GM23338 (cell line): ENCODE measurements around the gene KCNK15. TPM values are rescaled to one million over a fixed set of nuclear protein-coding genes. Genes with fewer than 3 reads are reported as not detected.

ENCODE experiments used
- ATAC-seq: fragments of 200-7000 bp; cut with Tn5 transposase; 3 replicates; pipeline ENCODE4 v1.9.1; 2020
- DNase-seq: peaks from one replicate; pipeline ENCODE4 v3.0.0-alpha.2; 2015; ENCODE audit warnings: low spot score
- H2AFZ ChIP-seq: fragments of 200-600 bp; sonication (generic); 2 replicates; pipeline ENCODE4 v1.8.0; 2016; ENCODE audit warnings: antibody characterized with exemption, mild to moderate bottlenecking, moderate library complexity
- H3F3A ChIP-seq: fragments of 200-600 bp; sonication (generic); replicated peaks from 2 replicates; pipeline ENCODE4 v1.8.0; 2017; ENCODE audit warnings: antibody characterized with exemption, mixed run types, low read depth
- H3K27ac ChIP-seq: fragments of 200-600 bp; sonication (generic); 2 replicates; pipeline ENCODE4 v1.6.1; 2016; ENCODE audit warnings: low read depth
- H3K27me3 ChIP-seq: fragments of 200-600 bp; sonication (generic); 2 replicates; pipeline ENCODE4 v1.8.0; 2016; ENCODE audit warnings: mild to moderate bottlenecking, mixed run types, moderate library complexity; ENCODE audit not compliant: insufficient read depth
- H3K36me3 ChIP-seq: fragments of 200-600 bp; sonication (generic); 2 replicates; pipeline ENCODE4 v1.8.0; 2016; ENCODE audit warnings: mild to moderate bottlenecking; ENCODE audit not compliant: insufficient read depth
- H3K4me1 ChIP-seq: fragments of 200-600 bp; sonication (generic); 2 replicates; pipeline ENCODE4 v1.8.0; 2016; ENCODE audit warnings: mild to moderate bottlenecking, moderate library complexity; ENCODE audit not compliant: insufficient read depth
- H3K4me2 ChIP-seq: fragments of 200-600 bp; sonication (generic); 2 replicates; pipeline ENCODE4 v1.7.1; 2017; ENCODE audit warnings: mixed run types
- H3K4me3 ChIP-seq: fragments of 200-600 bp; sonication (generic); 2 replicates; pipeline ENCODE4 v1.6.1; 2016; ENCODE audit warnings: mixed run types
- H3K79me2 ChIP-seq: fragments of 200-600 bp; sonication (generic); replicated peaks from 2 replicates; pipeline ENCODE4 v1.8.0; 2017; ENCODE audit warnings: mild to moderate bottlenecking; ENCODE audit not compliant: insufficient read depth
- H3K9me2 ChIP-seq: fragments of 200-600 bp; sonication (generic); 2 replicates; pipeline ENCODE4 v1.8.0; 2017; ENCODE audit not compliant: insufficient read depth
- H4K20me1 ChIP-seq: fragments of 200-600 bp; sonication (generic); replicated peaks from 2 replicates; pipeline ENCODE4 v1.8.0; 2017; ENCODE audit warnings: mild to moderate bottlenecking; ENCODE audit not compliant: insufficient read depth
- H3K27ac Mint-ChIP-seq: 2 replicates; pipeline ENCODE4 v1.8.0; 2020; ENCODE audit warnings: inconsistent platforms, mild to moderate bottlenecking, moderate library complexity, mixed read lengths
- H3K27me3 Mint-ChIP-seq: 3 replicates; pipeline ENCODE4 v1.8.0; 2022; ENCODE audit warnings: low read depth, mild to moderate bottlenecking, moderate library complexity, mixed read lengths, inconsistent platforms; ENCODE audit not compliant: insufficient read depth, poor library complexity
- H3K36me3 Mint-ChIP-seq: 3 replicates; pipeline ENCODE4 v1.8.0; 2021; ENCODE audit warnings: low read depth, mild to moderate bottlenecking, inconsistent platforms, moderate library complexity, mixed read lengths
- H3K4me1 Mint-ChIP-seq: 3 replicates; pipeline ENCODE4 v1.8.0; 2020; ENCODE audit warnings: mild to moderate bottlenecking, inconsistent platforms, mixed read lengths
- H3K4me3 Mint-ChIP-seq: 3 replicates; pipeline ENCODE4 v1.8.0; 2021; ENCODE audit warnings: moderate library complexity, mild to moderate bottlenecking, inconsistent platforms, mixed read lengths
- H3K9me3 Mint-ChIP-seq: 3 replicates; pipeline ENCODE4 v1.8.0; 2020; ENCODE audit warnings: moderate library complexity, mild to moderate bottlenecking, inconsistent platforms, mixed read lengths
- EZH2 ChIP-seq: fragments of 200-600 bp; sonication (generic); IDR thresholded peaks from one replicate; pipeline ENCODE4 v1.8.0; 2017; ENCODE audit warnings: antibody characterized with exemption, mild to moderate bottlenecking, low read depth; ENCODE audit not compliant: unreplicated experiment
- NANOG ChIP-seq: IDR thresholded peaks from 2 replicates; pipeline ENCODE4 v1.6.1; 2016; ENCODE audit warnings: antibody characterized with exemption, borderline replicate concordance
- STAT1 ChIP-seq: IDR thresholded peaks from one replicate; pipeline ENCODE4 v1.6.1; 2016; ENCODE audit warnings: antibody characterized with exemption; ENCODE audit not compliant: unreplicated experiment
- ZNF331 ChIP-seq: fragments of 250-450 bp; sonication (Bioruptor Pico); IDR thresholded peaks from 2 replicates; pipeline ENCODE4 v1.5.0; 2020; ENCODE audit warnings: low read depth, mild to moderate bottlenecking, moderate library complexity
- polyA plus RNA-seq: library from polyadenylated mRNA; unstranded; fragments of >200 nt; fragmentation: Nextera tagmentation; extraction: Ambion mirVana; gene quantifications from 2 replicates; pipeline ENCODE4 v1.2.1, GENCODE V29; 2016
- total RNA-seq: library from RNA; depleted of rRNA; stranded (reverse); fragments of >200 nt; shearing (Covaris generic); gene quantifications from 2 replicates; pipeline ENCODE4 v1.2.3, GENCODE V29; 2014
- TF ChIP-seq, protein P1 (sequence below): IDR thresholded peaks from 2 replicates; pipeline ENCODE4 v1.6.1; 2016; ENCODE audit warnings: antibody characterized with exemption
- TF ChIP-seq, protein P2 (sequence below): IDR thresholded peaks from one replicate; pipeline ENCODE4 v1.6.1; 2018; ENCODE audit warnings: antibody characterized with exemption; ENCODE audit not compliant: unreplicated experiment
- TF ChIP-seq, protein P3 (sequence below): fragments of 250-450 bp; sonication (Bioruptor Pico); IDR thresholded peaks from 2 replicates; pipeline ENCODE4 v1.5.0; 2020; ENCODE audit warnings: mild to moderate bottlenecking, moderate library complexity

The KCNK15 gene
- total and polyA plus RNA-seq, 2 experiments from 2014 or later = 0.63 to 3.3 TPM

DNA sequence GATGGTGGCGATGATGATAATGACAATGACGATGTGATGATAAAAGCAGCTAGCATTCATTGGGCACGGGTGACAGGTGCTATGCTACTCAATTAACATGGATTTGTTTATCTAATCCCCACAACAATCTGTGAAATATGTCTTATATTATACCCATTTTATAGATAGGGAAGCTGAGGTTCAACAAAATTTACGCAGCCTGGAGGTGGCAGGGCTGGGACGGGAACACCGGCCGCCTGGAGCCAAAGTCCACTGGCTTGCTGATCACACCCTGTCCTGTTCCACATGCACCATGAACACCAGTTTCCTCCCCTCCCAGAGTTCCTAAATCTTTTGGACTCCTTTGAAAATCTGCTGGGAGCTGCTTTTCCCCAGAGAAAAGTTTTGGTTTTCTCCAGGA lies 41.6 kb downstream of the KCNK15 start:
- no peak overlapping the region for H2AFZ ChIP-seq
- no peak overlapping the region for H3K4me3 ChIP-seq
- H3K36me3 ChIP-seq = no peaks in the 10 kb centered on the region
- ATAC-seq (no peak), DNase-seq (no peak)
- H3K36me3 Mint-ChIP-seq = peaks cover 2% of the 10 kb centered on the region; the same call in 1 of the 3 replicates
- no peak overlapping the region for H3K27ac Mint-ChIP-seq
- 0 out of 2 replicates have a peak, but pooled peaks cover 3% of the 10 kb centered on the region for H3F3A ChIP-seq
- peaks cover 3% of the 10 kb centered on the region; the same call in 1 of the 2 replicates for H3K79me2 ChIP-seq
- no peaks in the 10 kb centered on the region for H3K27me3 ChIP-seq
- no peak for TF ChIP-seq NANOG
- TF ChIP-seq, protein P1, sequence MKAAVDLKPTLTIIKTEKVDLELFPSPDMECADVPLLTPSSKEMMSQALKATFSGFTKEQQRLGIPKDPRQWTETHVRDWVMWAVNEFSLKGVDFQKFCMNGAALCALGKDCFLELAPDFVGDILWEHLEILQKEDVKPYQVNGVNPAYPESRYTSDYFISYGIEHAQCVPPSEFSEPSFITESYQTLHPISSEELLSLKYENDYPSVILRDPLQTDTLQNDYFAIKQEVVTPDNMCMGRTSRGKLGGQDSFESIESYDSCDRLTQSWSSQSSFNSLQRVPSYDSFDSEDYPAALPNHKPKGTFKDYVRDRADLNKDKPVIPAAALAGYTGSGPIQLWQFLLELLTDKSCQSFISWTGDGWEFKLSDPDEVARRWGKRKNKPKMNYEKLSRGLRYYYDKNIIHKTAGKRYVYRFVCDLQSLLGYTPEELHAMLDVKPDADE = no peak
- H4K20me1 ChIP-seq = peaks cover 9% of the 10 kb centered on the region; the same call in 1 of the 2 replicates
- peaks cover 38% of the 10 kb centered on the region for H3K4me1 Mint-ChIP-seq
- peaks cover 8% of the 10 kb centered on the region for H3K27me3 Mint-ChIP-seq
- no peak overlapping the region for H3K4me3 Mint-ChIP-seq
- H3K4me1 ChIP-seq = peaks cover 23% of the 10 kb centered on the region
- no peak overlapping the region for H3K27ac ChIP-seq
- no peaks in the 10 kb centered on the region for H3K9me3 Mint-ChIP-seq
- no peak overlapping the region for H3K4me2 ChIP-seq
- no peaks in the 10 kb centered on the region for H3K9me2 ChIP-seq

DNA sequence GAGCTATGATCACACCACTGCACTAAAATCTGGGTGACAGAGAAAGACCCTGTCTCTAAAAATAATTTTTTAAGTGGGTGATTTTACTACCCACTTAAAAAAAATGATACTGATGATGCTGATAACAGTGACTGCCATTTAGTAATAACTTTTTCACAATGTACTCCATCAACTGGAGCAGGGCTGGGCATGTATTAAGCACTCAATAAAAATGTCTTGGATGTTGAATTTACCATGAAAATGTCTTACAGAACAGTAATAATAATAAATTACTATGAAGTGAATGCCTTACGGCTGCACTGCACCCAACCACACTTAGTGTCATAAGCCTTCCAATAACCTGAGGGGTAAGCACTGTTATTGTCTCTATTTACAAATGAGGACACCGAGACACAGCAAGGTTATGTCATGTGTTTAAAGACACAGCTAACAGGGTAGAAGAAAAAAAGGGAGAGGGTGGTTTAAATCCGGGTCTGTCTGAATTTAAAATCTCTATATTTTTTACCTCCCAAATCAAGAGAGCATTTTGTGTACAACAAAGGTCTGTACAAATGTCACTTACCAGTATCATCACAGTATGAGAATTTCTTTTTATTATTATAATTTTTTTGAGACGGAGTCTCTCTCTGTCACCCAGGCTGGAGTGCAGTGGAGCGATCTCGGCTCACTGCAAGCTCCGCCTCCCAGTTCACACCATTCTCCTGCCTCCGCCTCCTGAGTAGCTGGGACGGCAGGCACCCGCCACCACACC lies 43.2 kb downstream of the KCNK15 start:
- Histone ChIP-seq H2AFZ (no peak overlapping the region), H3K4me3 (no peak overlapping the region), H3K27ac (no peak overlapping the region), H3K9me2 (no peaks in the 10 kb centered on the region), H3K36me3 (no peaks in the 10 kb centered on the region), H3K4me2 (no peak overlapping the region), H3K79me2 (peaks cover 3% of the 10 kb centered on the region; the same call in 1 of the 2 replicates), H3F3A (0 out of 2 replicates have a peak, but pooled peaks cover 3% of the 10 kb centered on the region), H4K20me1 (0 out of 2 replicates have a peak, but pooled peaks cover 9% of the 10 kb centered on the region), H3K27me3 (no peaks in the 10 kb centered on the region), H3K4me1 (peaks cover 23% of the 10 kb centered on the region)
- ATAC-seq (no peak), DNase-seq (no peak)
- H3K9me3 Mint-ChIP-seq = no peaks in the 10 kb centered on the region
- H3K36me3 Mint-ChIP-seq = peaks cover 2% of the 10 kb centered on the region; the same call in 1 of the 3 replicates
- no peak overlapping the region for H3K4me3 Mint-ChIP-seq
- peaks cover 47% of the 10 kb centered on the region for H3K4me1 Mint-ChIP-seq
- H3K27me3 Mint-ChIP-seq = peaks cover 9% of the 10 kb centered on the region
- no peak overlapping the region for H3K27ac Mint-ChIP-seq
- TF ChIP-seq, protein P2, sequence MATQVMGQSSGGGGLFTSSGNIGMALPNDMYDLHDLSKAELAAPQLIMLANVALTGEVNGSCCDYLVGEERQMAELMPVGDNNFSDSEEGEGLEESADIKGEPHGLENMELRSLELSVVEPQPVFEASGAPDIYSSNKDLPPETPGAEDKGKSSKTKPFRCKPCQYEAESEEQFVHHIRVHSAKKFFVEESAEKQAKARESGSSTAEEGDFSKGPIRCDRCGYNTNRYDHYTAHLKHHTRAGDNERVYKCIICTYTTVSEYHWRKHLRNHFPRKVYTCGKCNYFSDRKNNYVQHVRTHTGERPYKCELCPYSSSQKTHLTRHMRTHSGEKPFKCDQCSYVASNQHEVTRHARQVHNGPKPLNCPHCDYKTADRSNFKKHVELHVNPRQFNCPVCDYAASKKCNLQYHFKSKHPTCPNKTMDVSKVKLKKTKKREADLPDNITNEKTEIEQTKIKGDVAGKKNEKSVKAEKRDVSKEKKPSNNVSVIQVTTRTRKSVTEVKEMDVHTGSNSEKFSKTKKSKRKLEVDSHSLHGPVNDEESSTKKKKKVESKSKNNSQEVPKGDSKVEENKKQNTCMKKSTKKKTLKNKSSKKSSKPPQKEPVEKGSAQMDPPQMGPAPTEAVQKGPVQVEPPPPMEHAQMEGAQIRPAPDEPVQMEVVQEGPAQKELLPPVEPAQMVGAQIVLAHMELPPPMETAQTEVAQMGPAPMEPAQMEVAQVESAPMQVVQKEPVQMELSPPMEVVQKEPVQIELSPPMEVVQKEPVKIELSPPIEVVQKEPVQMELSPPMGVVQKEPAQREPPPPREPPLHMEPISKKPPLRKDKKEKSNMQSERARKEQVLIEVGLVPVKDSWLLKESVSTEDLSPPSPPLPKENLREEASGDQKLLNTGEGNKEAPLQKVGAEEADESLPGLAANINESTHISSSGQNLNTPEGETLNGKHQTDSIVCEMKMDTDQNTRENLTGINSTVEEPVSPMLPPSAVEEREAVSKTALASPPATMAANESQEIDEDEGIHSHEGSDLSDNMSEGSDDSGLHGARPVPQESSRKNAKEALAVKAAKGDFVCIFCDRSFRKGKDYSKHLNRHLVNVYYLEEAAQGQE = no peak
- TF ChIP-seq EZH2 (no peak), STAT1 (no peak), ZNF331 (CRISPR knock-in tag) (no peak)
- TF ChIP-seq, protein P3, sequence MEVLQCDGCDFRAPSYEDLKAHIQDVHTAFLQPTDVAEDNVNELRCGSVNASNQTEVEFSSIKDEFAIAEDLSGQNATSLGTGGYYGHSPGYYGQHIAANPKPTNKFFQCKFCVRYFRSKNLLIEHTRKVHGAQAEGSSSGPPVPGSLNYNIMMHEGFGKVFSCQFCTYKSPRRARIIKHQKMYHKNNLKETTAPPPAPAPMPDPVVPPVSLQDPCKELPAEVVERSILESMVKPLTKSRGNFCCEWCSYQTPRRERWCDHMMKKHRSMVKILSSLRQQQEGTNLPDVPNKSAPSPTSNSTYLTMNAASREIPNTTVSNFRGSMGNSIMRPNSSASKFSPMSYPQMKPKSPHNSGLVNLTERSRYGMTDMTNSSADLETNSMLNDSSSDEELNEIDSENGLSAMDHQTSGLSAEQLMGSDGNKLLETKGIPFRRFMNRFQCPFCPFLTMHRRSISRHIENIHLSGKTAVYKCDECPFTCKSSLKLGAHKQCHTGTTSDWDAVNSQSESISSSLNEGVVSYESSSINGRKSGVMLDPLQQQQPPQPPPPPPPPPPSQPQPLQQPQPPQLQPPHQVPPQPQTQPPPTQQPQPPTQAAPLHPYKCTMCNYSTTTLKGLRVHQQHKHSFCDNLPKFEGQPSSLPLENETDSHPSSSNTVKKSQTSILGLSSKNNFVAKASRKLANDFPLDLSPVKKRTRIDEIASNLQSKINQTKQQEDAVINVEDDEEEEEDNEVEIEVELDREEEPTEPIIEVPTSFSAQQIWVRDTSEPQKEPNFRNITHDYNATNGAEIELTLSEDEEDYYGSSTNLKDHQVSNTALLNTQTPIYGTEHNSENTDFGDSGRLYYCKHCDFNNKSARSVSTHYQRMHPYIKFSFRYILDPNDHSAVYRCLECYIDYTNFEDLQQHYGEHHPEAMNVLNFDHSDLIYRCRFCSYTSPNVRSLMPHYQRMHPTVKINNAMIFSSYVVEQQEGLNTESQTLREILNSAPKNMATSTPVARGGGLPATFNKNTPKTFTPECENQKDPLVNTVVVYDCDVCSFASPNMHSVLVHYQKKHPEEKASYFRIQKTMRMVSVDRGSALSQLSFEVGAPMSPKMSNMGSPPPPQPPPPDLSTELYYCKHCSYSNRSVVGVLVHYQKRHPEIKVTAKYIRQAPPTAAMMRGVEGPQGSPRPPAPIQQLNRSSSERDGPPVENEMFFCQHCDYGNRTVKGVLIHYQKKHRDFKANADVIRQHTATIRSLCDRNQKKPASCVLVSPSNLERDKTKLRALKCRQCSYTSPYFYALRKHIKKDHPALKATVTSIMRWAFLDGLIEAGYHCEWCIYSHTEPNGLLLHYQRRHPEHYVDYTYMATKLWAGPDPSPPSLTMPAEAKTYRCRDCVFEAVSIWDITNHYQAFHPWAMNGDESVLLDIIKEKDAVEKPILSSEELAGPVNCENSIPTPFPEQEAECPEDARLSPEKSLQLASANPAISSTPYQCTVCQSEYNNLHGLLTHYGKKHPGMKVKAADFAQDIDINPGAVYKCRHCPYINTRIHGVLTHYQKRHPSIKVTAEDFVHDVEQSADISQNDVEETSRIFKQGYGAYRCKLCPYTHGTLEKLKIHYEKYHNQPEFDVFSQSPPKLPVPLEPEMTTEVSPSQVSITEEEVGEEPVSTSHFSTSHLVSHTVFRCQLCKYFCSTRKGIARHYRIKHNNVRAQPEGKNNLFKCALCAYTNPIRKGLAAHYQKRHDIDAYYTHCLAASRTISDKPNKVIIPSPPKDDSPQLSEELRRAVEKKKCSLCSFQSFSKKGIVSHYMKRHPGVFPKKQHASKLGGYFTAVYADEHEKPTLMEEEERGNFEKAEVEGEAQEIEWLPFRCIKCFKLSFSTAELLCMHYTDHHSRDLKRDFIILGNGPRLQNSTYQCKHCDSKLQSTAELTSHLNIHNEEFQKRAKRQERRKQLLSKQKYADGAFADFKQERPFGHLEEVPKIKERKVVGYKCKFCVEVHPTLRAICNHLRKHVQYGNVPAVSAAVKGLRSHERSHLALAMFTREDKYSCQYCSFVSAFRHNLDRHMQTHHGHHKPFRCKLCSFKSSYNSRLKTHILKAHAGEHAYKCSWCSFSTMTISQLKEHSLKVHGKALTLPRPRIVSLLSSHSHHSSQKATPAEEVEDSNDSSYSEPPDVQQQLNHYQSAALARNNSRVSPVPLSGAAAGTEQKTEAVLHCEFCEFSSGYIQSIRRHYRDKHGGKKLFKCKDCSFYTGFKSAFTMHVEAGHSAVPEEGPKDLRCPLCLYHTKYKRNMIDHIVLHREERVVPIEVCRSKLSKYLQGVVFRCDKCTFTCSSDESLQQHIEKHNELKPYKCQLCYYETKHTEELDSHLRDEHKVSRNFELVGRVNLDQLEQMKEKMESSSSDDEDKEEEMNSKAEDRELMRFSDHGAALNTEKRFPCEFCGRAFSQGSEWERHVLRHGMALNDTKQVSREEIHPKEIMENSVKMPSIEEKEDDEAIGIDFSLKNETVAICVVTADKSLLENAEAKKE (CRISPR knock-in tag) = no peak
- TF ChIP-seq, protein P1 = no peak
